HepG2 (cell line): ENCODE measurements around the gene FGD4. TPM values are rescaled to one million over a fixed set of nuclear protein-coding genes. Genes with fewer than 3 reads are reported as not detected.

Experiments used
- ATAC-seq: fragments of 200-7000 bp; cut with Tn5 transposase; 3 replicates; pipeline ENCODE4 v1.9.1; 2020; ENCODE audit warnings: mild to moderate bottlenecking, moderate library complexity
- BruUV-seq: library from RNA; stranded (reverse); fragments of 400-500 nt; replicated peaks from 2 replicates; lab custom pipeline; 2021; lab: Mats Ljungman, UMichigan
- CTCF ChIA-PET: fragments of 300-600 bp; formaldehyde crosslinking; extraction: SDS; loops from one replicate; lab custom pipeline; 2021; ENCODE audit warnings: low total read pairs, inconsistent platforms, low intra/inter-chr PET ratio; lab: Yijun Ruan, JAX
- POLR2A ChIA-PET: fragments of 350-600 bp; sonication (Branson Sonifier 250); formaldehyde crosslinking; loops from one replicate; lab custom pipeline; 2020; ENCODE audit warnings: antibody characterized with exemption, inconsistent platforms; lab: Yijun Ruan, JAX
- DNase-seq: peaks from one replicate; pipeline ENCODE4 v3.0.0-alpha.2; 2015; ENCODE audit warnings: low spot score
- FAIRE-seq: peaks from 3 replicates; lab custom pipeline; 2011; peaks lifted over from hg19 to GRCh38; lab: Jason Lieb, UNC
- H2AFZ ChIP-seq: one replicate; pipeline ENCODE4 v1.6.1; 2011; ENCODE audit warnings: low read length, inconsistent platforms
- H3K27ac ChIP-seq: fragments of 300-600 bp; 3 replicates; pipeline ENCODE4 v1.8.0; 2011; ENCODE audit warnings: mixed run types, mild to moderate bottlenecking, mixed read lengths, low read length, inconsistent platforms; ENCODE audit not compliant: insufficient read depth; ENCODE audit errors: extremely low read length
- H3K27me3 ChIP-seq, 2 experiments: fragments of 200-600 bp in 1 of 2; 2 replicates in 1 of 2; 3 replicates in 1 of 2; pipeline versions ENCODE4 v1.6.0 to v1.8.0; 2011; ENCODE audit warnings: low read length in 2 of 2, mild to moderate bottlenecking in 2 of 2, moderate library complexity in 2 of 2, inconsistent platforms in 1 of 2; ENCODE audit not compliant: insufficient read depth in 2 of 2, control insufficient read depth in 1 of 2
- H3K36me3 ChIP-seq, 2 experiments: fragments of 200-600 bp in 1 of 2; replicated peaks in 1 of 2; 2 replicates in 1 of 2; 3 replicates in 1 of 2; pipeline versions ENCODE4 v1.5.1 to v1.8.0; 2011; ENCODE audit warnings: low read length in 2 of 2, inconsistent platforms in 1 of 2; ENCODE audit not compliant: insufficient read depth in 2 of 2, control insufficient read depth in 1 of 2
- H3K4me1 ChIP-seq: 2 replicates; pipeline ENCODE4 v1.5.1; 2012; ENCODE audit warnings: low read length, inconsistent platforms; ENCODE audit not compliant: insufficient read depth
- H3K4me2 ChIP-seq: 2 replicates; pipeline ENCODE4 v1.6.0; 2011; ENCODE audit warnings: low read depth, low read length, inconsistent platforms
- H3K4me3 ChIP-seq, 3 experiments: fragments of 200-600 bp in 1 of 3; sonication (generic), shearing (Covaris generic) in 1 of 3; replicated peaks in 1 of 3; 2 replicates each; pipeline ENCODE4 v1.5.1; 2011 to 2016; ENCODE audit warnings: low read length in 3 of 3, inconsistent platforms in 2 of 3, low read depth in 2 of 3, mild to moderate bottlenecking in 2 of 3, control low read depth in 1 of 3, mixed read lengths in 1 of 3; ENCODE audit not compliant: insufficient read depth in 1 of 3
- H3K79me2 ChIP-seq: one replicate; pipeline ENCODE4 v1.6.1; 2011; ENCODE audit warnings: low read length, inconsistent platforms; ENCODE audit not compliant: insufficient read depth
- H3K9ac ChIP-seq: 2 replicates; pipeline ENCODE4 v1.6.0; 2011; ENCODE audit warnings: mild to moderate bottlenecking, low read depth, low read length, inconsistent platforms; ENCODE audit not compliant: insufficient read depth
- H3K9me3 ChIP-seq: 2 replicates; pipeline ENCODE4 v1.5.1; 2012; ENCODE audit warnings: mild to moderate bottlenecking, low read length
- H4K20me1 ChIP-seq: 2 replicates; pipeline ENCODE4 v1.6.0; 2011; ENCODE audit warnings: inconsistent platforms, mild to moderate bottlenecking, low read length, moderate library complexity; ENCODE audit not compliant: insufficient read depth
- ADNP ChIP-seq: sonication (generic); formaldehyde crosslinking; IDR thresholded peaks from 2 replicates; pipeline ENCODE4 v1.4.0; 2020; ENCODE audit warnings: missing genetic modification reagents
- CEBPG ChIP-seq: IDR thresholded peaks from 2 replicates; pipeline ENCODE4 v1.6.1; 2016
- CENPT ChIP-seq: sonication (generic); formaldehyde crosslinking; IDR thresholded peaks from 2 replicates; pipeline ENCODE4 v1.8.0; 2022; ENCODE audit warnings: low read depth, mild to moderate bottlenecking, moderate library complexity, missing genetic modification reagents
- HOXA3 ChIP-seq: sonication (generic); formaldehyde crosslinking; IDR thresholded peaks from 2 replicates; pipeline ENCODE4 v1.5.0; 2020; ENCODE audit warnings: missing genetic modification reagents
- JDP2 ChIP-seq: sonication (generic); formaldehyde crosslinking; IDR thresholded peaks from 2 replicates; pipeline ENCODE4 v1.8.1; 2022; ENCODE audit warnings: missing genetic modification reagents, borderline replicate concordance
- PAX8 ChIP-seq: sonication (generic); formaldehyde crosslinking; IDR thresholded peaks from 2 replicates; pipeline ENCODE4 v1.8.0; 2022; ENCODE audit warnings: mild to moderate bottlenecking, missing genetic modification reagents, borderline replicate concordance
- PHF21A ChIP-seq: sonication (generic); formaldehyde crosslinking; IDR thresholded peaks from 2 replicates; pipeline ENCODE4 v1.5.0; 2020; ENCODE audit warnings: mild to moderate bottlenecking, missing genetic modification reagents
- SATB2 ChIP-seq: sonication (generic); formaldehyde crosslinking; IDR thresholded peaks from 2 replicates; pipeline ENCODE4 v1.5.0; 2020; ENCODE audit warnings: missing genetic modification reagents
- TBX3 ChIP-seq: fragments of 450-650 bp; IDR thresholded peaks from 2 replicates; pipeline ENCODE4 v1.6.1; 2017; ENCODE audit warnings: antibody characterized with exemption, mild to moderate bottlenecking, inconsistent platforms, borderline replicate concordance
- XRCC5 ChIP-seq: fragments of 200-400 bp; formaldehyde crosslinking; optimal IDR thresholded peaks from 2 replicates; pipeline ENCODE3; 2017; ENCODE audit warnings: mild to moderate bottlenecking, low read length
- ZBTB7A ChIP-seq: sonication (generic); formaldehyde crosslinking; IDR thresholded peaks from 2 replicates; pipeline ENCODE4 v1.8.0; 2022; ENCODE audit warnings: mild to moderate bottlenecking, missing genetic modification reagents
- ZFAT ChIP-seq: sonication (generic); formaldehyde crosslinking; conservative IDR thresholded peaks from 2 replicates; pipeline ENCODE4 v1.8.1; 2023; ENCODE audit warnings: missing genetic modification reagents, inconsistent platforms
- ZFP82 ChIP-seq: sonication (generic); formaldehyde crosslinking; IDR thresholded peaks from 2 replicates; pipeline ENCODE4 v1.5.1; 2020; ENCODE audit warnings: mild to moderate bottlenecking, missing genetic modification reagents, borderline replicate concordance
- ZNF280D ChIP-seq: sonication (generic); formaldehyde crosslinking; IDR thresholded peaks from 2 replicates; pipeline ENCODE4 v1.5.1; 2020; ENCODE audit warnings: mild to moderate bottlenecking, missing genetic modification reagents
- ZNF33B ChIP-seq: sonication (generic); formaldehyde crosslinking; IDR thresholded peaks from 2 replicates; pipeline ENCODE4 v1.5.1; 2020; ENCODE audit warnings: mild to moderate bottlenecking, missing genetic modification reagents
- ZNF441 ChIP-seq: sonication (generic); formaldehyde crosslinking; IDR thresholded peaks from 2 replicates; pipeline ENCODE4 v1.7.0; 2021; ENCODE audit warnings: missing genetic modification reagents, borderline replicate concordance
- ZNF501 ChIP-seq: sonication (generic); formaldehyde crosslinking; IDR thresholded peaks from 2 replicates; pipeline ENCODE4 v1.5.1; 2020; ENCODE audit warnings: mild to moderate bottlenecking, moderate library complexity, missing genetic modification reagents
- ZNF510 ChIP-seq: sonication (generic); formaldehyde crosslinking; IDR thresholded peaks from 2 replicates; pipeline ENCODE4 v1.4.0; 2020; ENCODE audit warnings: low read depth, mild to moderate bottlenecking, missing genetic modification reagents
- ZNF570 ChIP-seq: sonication (generic); formaldehyde crosslinking; IDR thresholded peaks from 2 replicates; pipeline ENCODE4 v1.4.0; 2020; ENCODE audit warnings: mild to moderate bottlenecking, missing genetic modification reagents, borderline replicate concordance
- WGBS: methylation state at CpG from one replicate; pipeline ENCODE4 v1.1.6; 2017; ENCODE audit warnings: low lambda C conversion rate; 5-methylcytosine and 5-hydroxymethylcytosine counted together
- in situ Hi-C: cut with HindIII; loops from 2 replicates; pipeline ENCODE4 v1.10.0; 2017; ENCODE audit warnings: low pct_unique_long_range_greater_than_20kb; ENCODE audit not compliant: extremely low pct_ligation_motif_present
- intact Hi-C: fragments of 100-400 bp; cut with micrococcal nuclease; formaldehyde crosslinking; loops from one replicate; pipeline ENCODE4 v1.10.0; 2022; ENCODE audit not compliant: unreplicated experiment
- polyA plus RNA-seq, 8 experiments: library from polyadenylated mRNA; depleted of rRNA in 3 of 8; stranded (reverse) in 7 of 8; unstranded in 1 of 8; fragments of >200 nt; fragmentation: Illumina TruSeq in 4 of 8; extraction: Trizol in 4 of 8; gene quantifications; 2 replicates each; pipeline versions ENCODE4 v1.2.1 to v1.2.3, GENCODE V29; 2011 to 2016; ENCODE audit warnings: low read depth in 4 of 8, missing spikeins in 1 of 8, mixed read lengths in 1 of 8; ENCODE audit not compliant: insufficient read depth in 1 of 8
- total RNA-seq, 5 experiments: library from RNA; depleted of rRNA; stranded (reverse); fragments of >200 nt; fragmentation: Illumina TruSeq; extraction: Trizol; gene quantifications; 2 replicates each; pipeline ENCODE4 v1.2.3, GENCODE V29; 2016; ENCODE audit warnings: low read depth in 1 of 5

Gene FGD4
- total and polyA plus RNA-seq, 2 of the 13 experiments (the other 11 are each of a cell fraction or from before 2014, with no cell fraction given), result 4.6 to 6.6 TPM

GRCh38 chr12:32423559-32423958, 24.2 kb downstream of the FGD4 start:
- ATAC-seq (no peak), DNase-seq (no peak), FAIRE-seq (no peak)
- ChIA-PET CTCF (no interaction called here), POLR2A (no interaction called here)
- H3K4me3 ChIP-seq, result no peak overlapping the region
- no peak for TF ChIP-seq XRCC5
- no peak for TF ChIP-seq CENPT
- no peak for TF ChIP-seq TBX3
- TF ChIP-seq ZNF510 (CRISPR knock-in tag), result no peak
- TF ChIP-seq HOXA3 (CRISPR knock-in tag), result no peak
- no peak for TF ChIP-seq ZNF570 (CRISPR knock-in tag)
- no peak overlapping the region for H3K27ac ChIP-seq
- no peak overlapping the region for H3K9ac ChIP-seq
- in situ Hi-C loops (no loop called here), intact Hi-C loops (no loop called here)
- H4K20me1 ChIP-seq, result no peaks in the 10 kb centered on the region
- H3K4me2 ChIP-seq, result no peak overlapping the region
- no peaks in the 10 kb centered on the region for H3K4me1 ChIP-seq
- H3K9me3 ChIP-seq, result no peaks in the 10 kb centered on the region; the same call in 1 of the 2 replicates
- no peak overlapping the region for H2AFZ ChIP-seq
- no peaks in the 10 kb centered on the region for H3K27me3 ChIP-seq
- H3K36me3 ChIP-seq, result no peaks in the 10 kb centered on the region
- H3K79me2 ChIP-seq, result no peaks in the 10 kb centered on the region
- BruUV-seq, result no TSS peak

- H3K4me3 ChIP-seq, result no peak overlapping the region
- no peak overlapping the region for H3K27ac ChIP-seq
- no TSS peak for BruUV-seq
- CTCF ChIA-PET, result no interaction called here
- intact Hi-C loops, result no loop called here
- no peak overlapping the region for H3K4me2 ChIP-seq
- 78% methylated on average over 6 of the region's 6 CpGs for WGBS
- no peak overlapping the region for H3K9ac ChIP-seq
- in situ Hi-C loops, result no loop called here
- no peak for FAIRE-seq
- H3K79me2 ChIP-seq, result no peaks in the 10 kb centered on the region
- H3K27me3 ChIP-seq, result no peaks in the 10 kb centered on the region
- H4K20me1 ChIP-seq, result no peaks in the 10 kb centered on the region
- no peak for DNase-seq
- no peaks in the 10 kb centered on the region; the same call in 1 of the 2 replicates for H3K4me1 ChIP-seq
- POLR2A ChIA-PET, result no interaction called here
- H3K9me3 ChIP-seq, result no peaks in the 10 kb centered on the region; the same call in 1 of the 2 replicates
- ATAC-seq, result no peak
- H3K36me3 ChIP-seq, result no peaks in the 10 kb centered on the region
- no peak overlapping the region for H2AFZ ChIP-seq
- no peak for TF ChIP-seq PAX8
- no peak for TF ChIP-seq ZNF33B
- TF ChIP-seq ZNF441 (CRISPR knock-in tag), result no peak
- TF ChIP-seq ZNF280D (CRISPR knock-in tag), result no peak
- TF ChIP-seq SATB2 (CRISPR knock-in tag), result no peak
- TF ChIP-seq CEBPG (CRISPR knock-in tag), result no peak
- TF ChIP-seq PHF21A (CRISPR knock-in tag), result no peak
- no peak for TF ChIP-seq ZFAT (CRISPR knock-in tag)
- no peak for TF ChIP-seq ZNF501 (CRISPR knock-in tag)
- TF ChIP-seq ZBTB7A (CRISPR knock-in tag), result no peak
- no peak for TF ChIP-seq ZFP82 (CRISPR knock-in tag)
- no peak for TF ChIP-seq ADNP
- no peak for TF ChIP-seq JDP2
Observed at GRCh38 chr12:32431025-32431424, 31.7 kb downstream of the FGD4 start.
